ENCODE measurements around the gene RNF208.

Gene RNF208

GRCh38 chr9:137211532-137211931, 10.5 kb downstream of the RNF208 start:
- DNase-seq = no peak

DNA sequence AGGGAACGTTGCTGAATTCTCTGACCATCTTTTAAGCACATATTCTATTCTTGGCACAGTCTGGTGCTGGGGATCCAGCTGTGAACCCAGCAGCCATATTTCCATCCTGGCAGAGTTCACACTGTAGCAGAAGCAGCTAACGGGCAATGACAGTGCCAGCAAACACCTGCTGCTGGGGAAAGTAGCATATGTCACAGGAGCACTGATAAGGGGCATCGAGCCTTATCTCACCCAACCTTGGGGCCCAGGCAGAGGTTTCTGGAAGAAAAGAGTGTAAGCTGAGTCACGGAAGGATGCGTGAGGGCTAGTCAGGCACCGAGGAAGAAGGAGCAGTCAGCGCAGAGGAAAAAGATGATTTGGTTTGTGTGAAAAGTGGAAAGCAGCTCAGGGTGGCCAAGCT, 15.4 kb downstream of the RNF208 start:
- no peak for DNase-seq

DNA sequence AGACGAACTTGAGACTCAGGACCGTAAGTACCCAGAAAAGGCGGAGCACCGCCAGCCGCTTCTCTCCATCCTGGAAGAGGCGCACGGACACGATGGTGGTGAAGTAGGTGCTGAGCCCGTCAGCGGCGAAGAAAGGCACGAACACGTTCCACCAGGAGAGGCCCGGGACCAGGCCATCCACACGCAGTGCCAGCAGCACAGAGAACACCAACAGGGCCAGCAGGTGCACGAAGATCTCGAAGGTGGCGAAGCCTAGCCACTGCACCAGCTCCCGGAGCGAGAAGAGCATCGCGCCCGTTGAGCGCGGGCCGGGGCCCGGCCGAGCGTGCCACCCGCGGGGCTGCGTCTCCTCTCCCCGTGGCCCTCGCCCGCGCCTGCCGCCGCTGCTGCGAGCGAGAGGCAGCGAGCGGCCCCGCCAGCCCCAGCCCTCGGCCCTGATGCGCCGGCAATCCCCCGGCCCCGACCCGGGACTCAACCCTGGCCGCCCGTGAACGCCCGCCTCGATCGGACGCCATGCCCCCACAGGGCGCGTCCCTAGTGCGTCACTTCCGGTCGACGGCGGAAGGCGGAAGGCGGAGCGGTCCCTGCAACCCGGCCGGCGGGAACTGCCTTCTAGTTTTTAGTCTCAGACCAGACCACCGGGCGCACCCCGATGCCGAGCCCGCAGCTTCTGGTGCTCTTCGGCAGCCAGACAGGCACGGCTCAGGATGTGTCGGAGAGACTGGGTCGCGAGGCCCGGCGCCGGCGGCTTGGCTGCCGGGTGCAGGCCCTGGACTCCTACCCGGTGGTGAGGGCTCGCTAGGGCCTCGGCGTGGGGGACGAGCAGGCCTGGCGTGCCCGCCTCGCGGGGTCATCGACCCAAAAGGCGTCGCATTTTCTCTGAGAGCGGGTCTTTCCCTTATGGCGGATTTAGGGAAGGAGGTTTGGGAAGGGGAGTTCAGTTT, 16.6 kb downstream of the RNF208 start, which contains the start of the genes NDOR1 and TMEM203:
NDOR1 (plus strand) TSS at position 575 of the 944 bp plus-strand sequence; CDS start at position 653, 78 bp downstream.
TMEM203 (minus strand) TSS at position 523 of the 944 bp plus-strand sequence; CDS start at position 289, 234 bp downstream.
- DNase-seq = peak; percentile 87

- no peak for DNase-seq
These were observed 17.3 kb downstream of the RNF208 start for GRCh38 chr9:137204731-137205125.

- no peak for DNase-seq
These were observed 19.1 kb downstream of the RNF208 start for GRCh38 chr9:137202966-137203365.

- no peak for DNase-seq
These were observed 20.7 kb downstream of the RNF208 start for GRCh38 chr9:137201205-137201868.

- peak; percentile 100 for DNase-seq
These were observed 21.5 kb downstream of the RNF208 start, which contains the start of gene TPRN for GRCh38 chr9:137200311-137201204. Gene TPRN, minus strand, starts transcription at chr9:137200741. Its CDS starts 30 bp downstream, at chr9:137200711.

DNA sequence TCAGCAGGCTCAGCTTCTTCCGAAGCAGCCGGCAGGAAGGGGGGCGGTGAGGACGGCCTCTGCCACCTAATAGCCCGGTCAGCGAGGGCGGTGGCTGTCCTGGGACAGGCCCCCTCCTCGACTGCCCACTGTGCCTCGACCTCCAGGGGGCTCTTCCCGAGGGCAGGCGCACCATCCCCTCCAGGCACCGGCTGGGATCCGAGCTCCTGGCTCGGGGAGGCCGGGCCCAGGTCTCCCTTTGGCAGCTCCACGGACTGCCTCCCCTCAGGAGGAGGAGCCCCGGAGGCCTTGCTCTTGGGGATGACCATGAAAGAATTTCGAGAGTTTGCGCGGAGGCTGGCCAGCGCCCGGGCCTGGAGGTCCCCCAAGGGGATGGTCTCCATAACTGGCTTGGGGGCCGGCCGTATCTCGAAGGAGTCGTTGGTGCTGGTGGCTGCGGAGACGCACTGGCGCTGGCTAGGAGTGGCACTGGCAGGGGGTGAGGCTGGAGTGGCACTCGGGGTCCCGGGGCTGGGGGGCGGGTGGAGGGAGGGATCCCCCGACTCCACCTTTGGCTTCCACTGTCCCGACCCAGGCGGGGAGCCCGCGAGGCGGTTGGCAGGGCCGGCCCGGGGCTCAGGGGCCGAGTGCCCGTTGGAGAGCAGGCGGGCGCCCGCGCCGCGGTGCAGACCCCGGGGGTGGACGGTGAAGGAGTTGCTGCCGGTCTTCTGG, 22.5 kb downstream of the RNF208 start:
- DNase-seq = no peak

GRCh38 chr9:137198902-137199283, 23.1 kb downstream of the RNF208 start:
- DNase-seq = no peak

GRCh38 chr9:137198051-137198901, 23.8 kb downstream of the RNF208 start:
- no peak for DNase-seq

DNA sequence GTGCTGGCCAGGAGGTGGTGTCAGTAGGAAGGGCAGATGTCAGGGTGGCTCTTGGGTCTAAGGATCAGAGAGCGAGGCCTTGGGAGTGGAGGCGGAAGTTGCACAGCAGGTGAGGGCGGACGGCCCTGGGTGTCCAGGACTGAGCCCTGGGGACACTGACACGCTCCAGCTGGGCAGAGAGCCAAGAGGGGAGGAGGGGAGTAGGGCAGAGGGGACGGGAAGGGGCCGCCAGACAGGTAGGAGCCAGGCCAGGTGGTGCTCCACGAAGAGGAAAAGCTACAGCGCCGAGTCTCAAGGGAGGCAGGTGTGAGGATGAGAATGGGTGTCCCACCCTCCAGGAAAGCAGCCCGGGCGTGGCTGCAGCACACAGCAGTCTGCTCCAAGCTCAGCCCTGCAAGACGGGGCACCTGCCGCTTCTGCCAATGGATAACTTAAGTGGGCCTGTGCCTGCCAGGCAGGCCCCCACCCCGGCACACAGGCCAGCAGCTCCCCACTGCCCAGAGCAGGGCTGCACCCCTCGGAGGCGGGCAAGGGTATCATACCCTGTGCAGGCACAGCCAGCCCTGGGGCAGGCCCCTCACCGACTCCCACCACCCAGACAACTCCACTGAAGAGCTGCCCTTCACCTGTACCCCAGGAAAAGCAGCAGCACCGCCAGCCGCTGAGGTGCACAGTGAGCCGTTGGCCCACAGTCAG, 26.4 kb downstream of the RNF208 start:
- no peak for DNase-seq

DNA sequence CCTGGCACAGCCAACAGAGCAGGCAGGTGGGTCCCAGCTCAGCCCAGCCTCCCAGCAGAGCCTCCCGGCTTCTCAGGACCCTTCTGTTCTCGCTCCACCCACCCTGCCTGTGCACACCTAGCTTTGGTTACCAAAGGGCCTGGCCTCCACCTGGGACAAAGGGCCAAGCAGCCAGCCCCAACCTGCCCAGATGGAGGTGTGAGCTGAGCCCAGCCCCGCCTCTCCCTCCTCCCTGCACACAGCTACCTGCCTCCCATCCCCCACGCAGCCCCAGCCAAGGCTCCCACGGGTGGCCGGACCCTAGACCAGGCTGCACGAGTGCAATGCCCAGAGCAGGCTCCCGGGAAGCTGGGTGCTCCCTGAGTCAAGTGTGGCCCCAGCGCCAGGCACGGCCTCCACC, 27.1 kb downstream of the RNF208 start:
- DNase-seq = no peak

DNA sequence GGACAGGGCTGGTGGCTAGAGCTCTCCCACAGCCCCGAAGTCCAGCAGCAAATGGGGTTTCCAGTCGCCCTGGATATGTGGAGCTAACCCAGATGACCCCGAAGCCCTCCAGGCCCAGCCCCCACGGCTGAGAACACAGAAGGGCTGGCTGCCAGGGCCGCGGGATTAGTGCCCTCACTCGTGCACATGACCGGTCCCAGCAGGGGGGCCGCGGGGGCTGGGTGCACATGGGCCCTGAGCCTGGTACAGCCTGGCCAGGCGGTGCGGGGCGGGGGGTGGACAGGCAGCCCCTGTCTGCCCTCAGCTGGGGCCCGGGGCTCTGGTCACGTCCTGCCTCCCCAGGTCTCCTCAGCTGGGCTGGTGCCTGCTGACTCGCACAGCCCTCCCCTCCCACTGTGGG, 27.7 kb downstream of the RNF208 start:
- DNase-seq = no peak

- no peak for DNase-seq
These were observed 28.3 kb downstream of the RNF208 start for GRCh38 chr9:137193771-137194170.

DNA sequence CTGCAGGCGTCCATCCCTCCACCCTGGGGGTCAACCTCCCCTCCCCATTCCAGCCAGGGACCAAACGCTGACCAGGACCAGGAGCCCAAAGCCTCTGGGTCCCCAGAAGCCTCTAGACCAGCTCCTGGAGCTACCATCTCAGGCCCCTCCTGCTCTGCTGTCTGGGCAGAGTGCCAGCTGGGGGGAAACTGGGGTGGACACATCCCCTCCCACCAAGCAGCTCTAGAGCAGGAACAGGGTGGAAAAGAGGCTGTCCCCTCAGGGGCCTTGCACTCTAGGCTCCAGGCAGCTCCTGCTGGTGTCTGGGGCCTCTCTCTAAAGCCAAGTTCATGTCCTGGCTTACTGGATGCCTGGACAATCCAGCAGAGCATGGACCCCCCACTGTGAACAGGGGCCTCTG, 29.2 kb downstream of the RNF208 start:
- no peak for DNase-seq

GRCh38 chr9:137192448-137192780, 29.6 kb downstream of the RNF208 start:
- DNase-seq = no peak

DNA sequence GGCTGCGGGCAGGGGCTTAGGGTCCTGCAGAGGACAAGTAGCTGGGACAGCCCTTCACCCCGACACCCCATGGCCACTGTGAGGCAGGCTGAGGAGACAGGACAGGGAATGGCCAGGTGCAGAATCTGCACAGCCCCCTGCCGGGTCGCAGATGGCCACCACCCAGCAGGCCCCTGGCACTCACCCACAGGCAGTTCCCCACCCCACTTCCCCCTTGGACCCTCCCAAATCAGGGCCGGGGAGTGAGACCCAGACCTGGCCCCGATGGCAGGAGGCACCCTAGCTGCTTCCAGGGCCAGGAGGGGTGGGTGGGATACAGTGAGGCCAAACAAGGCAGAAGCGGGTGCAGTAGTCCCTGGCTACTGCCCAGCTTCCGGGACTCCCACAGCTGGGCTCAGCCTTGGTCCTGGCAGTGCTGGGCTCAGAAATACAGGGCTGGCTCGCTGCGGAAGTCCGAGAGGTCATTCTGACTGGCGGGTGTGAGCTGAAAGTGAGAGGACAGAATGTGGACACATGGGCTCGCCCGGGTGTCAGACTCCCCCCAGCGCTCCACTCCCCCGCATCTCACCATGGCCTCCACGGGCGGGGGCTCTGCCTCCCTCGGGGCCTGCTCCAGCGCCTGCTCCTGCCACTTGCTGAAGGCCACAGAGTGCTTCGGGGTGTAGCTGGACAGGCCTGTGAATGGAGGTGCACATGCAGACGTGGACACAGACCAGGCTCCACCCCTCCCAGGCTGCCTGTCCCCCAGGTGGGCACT, 30.2 kb downstream of the RNF208 start:
- DNase-seq = no peak

GRCh38 chr9:137191245-137191644, 30.8 kb downstream of the RNF208 start:
- DNase-seq = no peak

GRCh38 chr9:137190315-137190856, 31.7 kb downstream of the RNF208 start:
- DNase-seq = no peak
